GM12878 (cell line): ENCODE results near the gene ACAP2. TPM values are rescaled to one million over a fixed set of nuclear protein-coding genes. Genes with fewer than 3 reads are reported as not detected.

Experiments used
- ATAC-seq: fragments of 200-7000 bp; cut with Tn5 transposase; 3 replicates; pipeline ENCODE4 v1.9.1; 2020; ENCODE audit warnings: mild to moderate bottlenecking, moderate library complexity
- BruUV-seq: library from RNA; stranded (reverse); fragments of 400-500 nt; replicated peaks from 2 replicates; lab custom pipeline; 2021; lab: Mats Ljungman, UMichigan
- CTCF ChIA-PET: fragments of 300-600 bp; sonication (Branson Sonifier 250); formaldehyde crosslinking; extraction: SDS; loops from one replicate; lab custom pipeline; 2021; ENCODE audit warnings: inconsistent platforms; lab: Yijun Ruan, JAX
- POLR2A ChIA-PET: fragments of 350-600 bp; formaldehyde crosslinking; extraction: SDS; loops from one replicate; lab custom pipeline; 2021; ENCODE audit warnings: inconsistent platforms; lab: Charles Lee
- RAD21 ChIA-PET: fragments of 300-600 bp; sonication (Branson Sonifier 250); formaldehyde crosslinking; loops from one replicate; lab custom pipeline; 2023; ENCODE audit warnings: antibody characterized with exemption; ENCODE audit not compliant: unreplicated experiment; lab: Charles Lee
- SMC1A ChIA-PET: fragments of 300-600 bp; sonication (Branson Sonifier 250); formaldehyde crosslinking; loops from one replicate; lab custom pipeline; 2023; ENCODE audit not compliant: unreplicated experiment, uncharacterized antibody; lab: Charles Lee
- DNase-seq: peaks from one replicate; pipeline ENCODE4 v3.0.0-alpha.2; 2011; ENCODE audit warnings: low read depth, low spot score
- FAIRE-seq: peaks from 3 replicates; lab custom pipeline; 2011; peaks lifted over from hg19 to GRCh38; lab: Jason Lieb, UNC
- H2AFZ ChIP-seq: 2 replicates; pipeline ENCODE4 v1.6.0; 2011; ENCODE audit warnings: low read depth, low read length, control low read depth; ENCODE audit not compliant: control insufficient read depth
- H3K27ac ChIP-seq: 2 replicates; pipeline ENCODE4 v1.5.1; 2011; ENCODE audit warnings: control low read depth; ENCODE audit not compliant: control insufficient read depth, insufficient read depth
- H3K27me3 ChIP-seq, 2 experiments: replicated peaks in 1 of 2; 2 replicates each; pipeline versions ENCODE4 v1.6.0 to v1.6.1; 2011; ENCODE audit warnings: low read length in 1 of 2; ENCODE audit not compliant: control insufficient read depth in 2 of 2, insufficient read depth in 2 of 2
- H3K36me3 ChIP-seq, 2 experiments: 2 replicates each; pipeline ENCODE4 v1.5.1; 2011; ENCODE audit warnings: low read length in 1 of 2; ENCODE audit not compliant: control insufficient read depth in 2 of 2, insufficient read depth in 2 of 2
- H3K4me1 ChIP-seq: 2 replicates; pipeline ENCODE4 v1.6.1; 2011; ENCODE audit warnings: mild to moderate bottlenecking, low read length, moderate library complexity, mixed read lengths; ENCODE audit not compliant: control insufficient read depth, insufficient read depth
- H3K4me2 ChIP-seq: 2 replicates; pipeline ENCODE4 v1.6.0; 2011; ENCODE audit warnings: control low read depth; ENCODE audit not compliant: control insufficient read depth, insufficient read depth
- H3K4me3 ChIP-seq: fragments of 200-600 bp; sonication (generic); 2 replicates; pipeline ENCODE4 v1.5.1; 2016
- H3K79me2 ChIP-seq: 2 replicates; pipeline ENCODE4 v1.6.0; 2011; ENCODE audit warnings: low read length; ENCODE audit not compliant: control insufficient read depth, insufficient read depth
- H3K9ac ChIP-seq: 2 replicates; pipeline ENCODE4 v1.8.0; 2011; ENCODE audit warnings: low read length, control low read depth, mixed read lengths; ENCODE audit not compliant: control insufficient read depth, insufficient read depth
- H3K9me3 ChIP-seq: replicated peaks from 3 replicates; pipeline ENCODE4 v1.5.1; 2011; ENCODE audit warnings: mild to moderate bottlenecking, low read length; ENCODE audit not compliant: control insufficient read depth, insufficient read depth
- H4K20me1 ChIP-seq: 2 replicates; pipeline ENCODE4 v1.6.0; 2011; ENCODE audit not compliant: control insufficient read depth, insufficient read depth
- BRCA1 ChIP-seq: IDR thresholded peaks from 2 replicates; pipeline ENCODE4 v1.6.1; 2011; ENCODE audit warnings: low read depth, low read length, improper control_type of control experiment
- MXI1 ChIP-seq: fragments of 150-350 bp; IDR thresholded peaks from 2 replicates; pipeline ENCODE4 v1.6.1; 2011; ENCODE audit warnings: low read depth, mild to moderate bottlenecking, inconsistent platforms, low read length, improper control_type of control experiment
- SPI1 ChIP-seq: IDR thresholded peaks from 2 replicates; pipeline ENCODE4 v1.6.1; 2011; ENCODE audit warnings: low read depth, mild to moderate bottlenecking, low read length, moderate library complexity, borderline replicate concordance; ENCODE audit not compliant: insufficient read depth
- STAT3 ChIP-seq: IDR thresholded peaks from 2 replicates; pipeline ENCODE4 v1.6.1; 2011; ENCODE audit warnings: low read depth, low read length, improper control_type of control experiment
- WGBS: methylation state at CpG from one replicate; pipeline ENCODE4 v1.1.6; 2016; ENCODE audit warnings: low lambda C conversion rate; ENCODE audit not compliant: insufficient replicate concordance, insufficient coverage; ENCODE audit errors: missing lambda C conversion rate; 5-methylcytosine and 5-hydroxymethylcytosine counted together
- in situ Hi-C: fragments of 300-500 bp; cut with MboI; formaldehyde crosslinking; loops from 9 replicates; pipeline ENCODE4 v1.14.3; 2018; ENCODE audit warnings: mixed read lengths
- intact Hi-C: fragments of 100-400 bp; cut with micrococcal nuclease; formaldehyde crosslinking; loops from one replicate; pipeline ENCODE4 v1.14.2; 2022; ENCODE audit not compliant: unreplicated experiment
- polyA plus RNA-seq, 11 experiments: library from polyadenylated mRNA; depleted of rRNA in 4 of 11; unstranded in 6 of 11; stranded (reverse) in 5 of 11; fragments of >200 nt; fragmentation: Nextera tagmentation in 4 of 11; fragmentation: Illumina TruSeq in 1 of 11; extraction: Ambion mirVana in 4 of 11; extraction: Trizol in 1 of 11; gene quantifications; 1 replicate in 1 of 11; 2 replicates in 10 of 11; pipeline versions ENCODE4 v1.2.1 to v1.2.3, GENCODE V29; 2011 to 2016; ENCODE audit warnings: inconsistent platforms in 2 of 11, missing spikeins in 2 of 11, low read depth in 1 of 11
- total RNA-seq, 4 experiments: library from RNA; depleted of rRNA in 3 of 4; stranded (reverse); fragments of >200 nt in 3 of 4; fragmentation: Illumina TruSeq in 1 of 4; extraction: Trizol in 1 of 4; gene quantifications; 2 replicates each; pipeline versions ENCODE4 v1.2.1 to v1.2.3, GENCODE V29; 2013 to 2021
- TF ChIP-seq, protein P1 (sequence below): fragments of 450-650 bp; formaldehyde crosslinking; IDR thresholded peaks from 2 replicates; pipeline ENCODE4 v1.4.0; 2022; ENCODE audit warnings: mild to moderate bottlenecking, moderate library complexity

ACAP2 gene
- total and polyA plus RNA-seq, 10 of the 15 experiments (the other 5 are each of a cell fraction or from before 2014, with no cell fraction given) = 7.1 to 53.8 (median 35.7) TPM

DNA sequence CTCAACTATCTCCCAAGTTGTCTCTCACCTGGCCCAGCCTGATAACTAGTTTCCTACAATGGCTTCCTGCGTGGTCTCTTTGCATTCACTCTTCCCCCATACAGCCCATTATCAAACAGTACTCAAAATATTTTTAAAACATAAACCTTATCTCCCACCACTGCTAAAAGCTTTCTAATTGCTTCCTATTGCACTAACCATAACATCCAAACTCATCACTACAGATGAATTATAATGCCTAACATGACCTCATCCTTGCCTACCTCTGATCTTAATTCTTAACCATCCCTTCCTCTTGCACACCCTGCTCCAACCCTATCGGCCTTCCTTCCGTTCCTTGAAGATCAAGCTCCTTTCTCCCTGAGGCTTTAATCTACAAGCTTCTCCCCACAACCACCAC lies 17.0 kb downstream of the ACAP2 start:
- no peak overlapping the region for H3K9ac ChIP-seq
- no peak overlapping the region for H3K27ac ChIP-seq
- ChIA-PET POLR2A (no interaction called here), RAD21 (no interaction called here), SMC1A (no interaction called here), CTCF (no interaction called here)
- H3K4me2 ChIP-seq = no peak overlapping the region
- no peaks in the 10 kb centered on the region for H3K27me3 ChIP-seq
- peaks cover 53% of the 10 kb centered on the region for H3K79me2 ChIP-seq
- H3K4me1 ChIP-seq = no peaks in the 10 kb centered on the region
- ATAC-seq (no peak), FAIRE-seq (no peak), DNase-seq (no peak)
- H2AFZ ChIP-seq = no peak overlapping the region
- intact Hi-C loops = no loop called here
- H3K4me3 ChIP-seq = no peak overlapping the region
- BruUV-seq = TSS peak; percentile 23
- H3K36me3 ChIP-seq = no peaks in the 10 kb centered on the region
- peaks cover 3% of the 10 kb centered on the region; the same call in 1 of the 2 replicates for H4K20me1 ChIP-seq
- in situ Hi-C loops = no loop called here
- 89% methylated on average over 3 of the region's 3 CpGs for WGBS
- H3K9me3 ChIP-seq = no peaks in the 10 kb centered on the region; the same call in 2 of the 3 replicates
- TF ChIP-seq BRCA1 (no peak), SPI1 (no peak), STAT3 (no peak), MXI1 (no peak)
- TF ChIP-seq, protein P1, sequence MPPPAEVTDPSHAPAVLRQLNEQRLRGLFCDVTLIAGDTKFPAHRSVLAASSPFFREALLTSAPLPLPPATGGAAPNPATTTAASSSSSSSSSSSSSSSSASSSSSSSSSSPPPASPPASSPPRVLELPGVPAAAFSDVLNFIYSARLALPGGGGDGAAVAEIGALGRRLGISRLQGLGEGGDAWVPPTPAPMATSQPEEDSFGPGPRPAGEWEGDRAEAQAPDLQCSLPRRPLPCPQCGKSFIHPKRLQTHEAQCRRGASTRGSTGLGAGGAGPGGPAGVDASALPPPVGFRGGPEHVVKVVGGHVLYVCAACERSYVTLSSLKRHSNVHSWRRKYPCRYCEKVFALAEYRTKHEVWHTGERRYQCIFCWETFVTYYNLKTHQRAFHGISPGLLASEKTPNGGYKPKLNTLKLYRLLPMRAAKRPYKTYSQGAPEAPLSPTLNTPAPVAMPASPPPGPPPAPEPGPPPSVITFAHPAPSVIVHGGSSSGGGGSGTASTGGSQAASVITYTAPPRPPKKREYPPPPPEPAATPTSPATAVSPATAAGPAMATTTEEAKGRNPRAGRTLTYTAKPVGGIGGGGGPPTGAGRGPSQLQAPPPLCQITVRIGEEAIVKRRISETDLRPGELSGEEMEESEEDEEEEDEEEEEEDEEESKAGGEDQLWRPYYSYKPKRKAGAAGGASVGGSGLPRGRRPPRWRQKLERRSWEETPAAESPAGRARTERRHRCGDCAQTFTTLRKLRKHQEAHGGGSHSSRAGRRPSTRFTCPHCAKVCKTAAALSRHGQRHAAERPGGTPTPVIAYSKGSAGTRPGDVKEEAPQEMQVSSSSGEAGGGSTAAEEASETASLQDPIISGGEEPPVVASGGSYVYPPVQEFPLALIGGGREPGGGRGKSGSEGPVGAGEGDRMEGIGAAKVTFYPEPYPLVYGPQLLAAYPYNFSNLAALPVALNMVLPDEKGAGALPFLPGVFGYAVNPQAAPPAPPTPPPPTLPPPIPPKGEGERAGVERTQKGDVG = no peak
